CD4-positive, alpha-beta memory T cell (primary cell): ENCODE results near the gene MR1. TPM values are rescaled to one million over a fixed set of nuclear protein-coding genes. Genes with fewer than 3 reads are reported as not detected.
A peak's percentile ranks its signal among the peaks of the same experiment; 100 is the strongest.
"Not testable (repeated sequence)": the region's sequence is repeated elsewhere in the genome, so short reads cannot be mapped to it uniquely, and the experiment has no call there.

Experiments used
- CTCF ChIA-PET: fragments of 350-600 bp; sonication (Branson Sonifier 250); formaldehyde crosslinking; loops from one replicate; lab custom pipeline; 2021; ENCODE audit warnings: inconsistent platforms; ENCODE audit not compliant: partially characterized antibody; lab: Charles Lee
- POLR2A ChIA-PET: fragments of 350-600 bp; sonication (Branson Sonifier 250); formaldehyde crosslinking; loops from one replicate; lab custom pipeline; 2021; ENCODE audit not compliant: partially characterized antibody; lab: Charles Lee
- DNase-seq, 5 donors: peaks; one replicate each; pipeline versions ENCODE4 v3.0.0 to v3.0.0-alpha.2; 2020 to 2022; ENCODE audit warnings: mixed read lengths in 1 of 5
- H3K27ac ChIP-seq: one replicate; pipeline ENCODE4 v1.7.0; 2013; ENCODE audit warnings: low read depth, low read length
- H3K27me3 ChIP-seq: 2 replicates; pipeline ENCODE4 v1.7.0; 2013; ENCODE audit warnings: mild to moderate bottlenecking, low read length, moderate library complexity; ENCODE audit not compliant: insufficient read depth
- H3K36me3 ChIP-seq: 2 replicates; pipeline ENCODE4 v1.7.0; 2013; ENCODE audit warnings: mild to moderate bottlenecking, low read length, moderate library complexity; ENCODE audit not compliant: insufficient read depth
- H3K4me1 ChIP-seq: 2 replicates; pipeline ENCODE4 v1.7.0; 2013; ENCODE audit warnings: mild to moderate bottlenecking, low read length, moderate library complexity; ENCODE audit not compliant: insufficient read depth
- H3K4me3 ChIP-seq, 2 donors: one replicate each; pipeline ENCODE4 v1.7.0; 2013; ENCODE audit warnings: low read length in 2 of 2, mild to moderate bottlenecking in 1 of 2
- H3K9me3 ChIP-seq, 2 donors: one replicate each; pipeline ENCODE4 v1.7.0; 2013; ENCODE audit warnings: low read length in 2 of 2, control low read depth in 1 of 2; ENCODE audit not compliant: control insufficient read depth in 1 of 2
- H3K27ac Mint-ChIP-seq, 7 donors: one replicate each; pipeline ENCODE4 v1.8.0; 2020 to 2021; ENCODE audit warnings: mixed read lengths in 7 of 7, mild to moderate bottlenecking in 6 of 7, inconsistent platforms in 3 of 7, moderate library complexity in 3 of 7
- H3K27me3 Mint-ChIP-seq, 2 donors: one replicate each; pipeline ENCODE4 v1.8.0; 2020 to 2021; ENCODE audit warnings: mixed read lengths in 2 of 2
- H3K36me3 Mint-ChIP-seq, 2 donors: one replicate each; pipeline ENCODE4 v1.8.0; 2020 to 2021; ENCODE audit warnings: mixed read lengths in 2 of 2, inconsistent platforms in 1 of 2, mild to moderate bottlenecking in 1 of 2
- H3K4me1 Mint-ChIP-seq, 4 donors: one replicate each; pipeline ENCODE4 v1.8.0; 2020 to 2021; ENCODE audit warnings: mixed read lengths in 4 of 4, mild to moderate bottlenecking in 1 of 4
- H3K4me3 Mint-ChIP-seq, 8 donors: one replicate each; pipeline ENCODE4 v1.8.0; 2020 to 2021; ENCODE audit warnings: mixed read lengths in 8 of 8, mild to moderate bottlenecking in 7 of 8, moderate library complexity in 6 of 8, inconsistent platforms in 3 of 8
- H3K9me3 Mint-ChIP-seq, 8 donors: one replicate each; pipeline ENCODE4 v1.8.0; 2020 to 2021; ENCODE audit warnings: mixed read lengths in 8 of 8, mild to moderate bottlenecking in 5 of 8, inconsistent platforms in 3 of 8, moderate library complexity in 1 of 8
- intact Hi-C: fragments of 100-400 bp; cut with micrococcal nuclease; formaldehyde crosslinking; loops from one replicate; pipeline ENCODE4 v1.15.1; 2023
- polyA plus RNA-seq, 2 donors: library from polyadenylated mRNA; unstranded; fragments of 300-500 nt; fragmentation: Illumina TruSeq; gene quantifications; one replicate each; pipeline ENCODE4 v1.2.3, GENCODE V29; 2021
- total RNA-seq, 2 experiments: library from RNA; stranded (reverse); gene quantifications; one replicate each; pipeline ENCODE4 v1.2.3, GENCODE V29; 2021

Gene MR1
- total and polyA plus RNA-seq, 4 experiments from 2014 or later = 31.5 to 38.6 (median 32.5) TPM

- CTCF ChIA-PET = interaction anchor here (1.9 kb wide), 1 partner anchor 11 kb away, joined by 5 read pairs; no protein-coding TSS in a partner anchor
- H3K9me3 ChIP-seq = no peaks in the 10 kb centered on the region
- Mint-ChIP-seq H3K36me3 (no peaks in the 10 kb centered on the region), H3K4me3 (no peak overlapping the region), H3K4me1 (peaks cover 11 to 23% (median 13%) of the 10 kb centered on the region in 4 donors), H3K9me3 (peaks cover 0 to 2% (median 0%) of the 10 kb centered on the region in 8 donors), H3K27ac (no peak overlapping the region), H3K27me3 (peaks cover 0 to 1% of the 10 kb centered on the region in 2 donors)
- no peak for DNase-seq
- intact Hi-C loops = no loop called here
- H3K27me3 ChIP-seq = no peaks in the 10 kb centered on the region
- no peak overlapping the region for H3K4me3 ChIP-seq
- H3K36me3 ChIP-seq = no peaks in the 10 kb centered on the region
- H3K4me1 ChIP-seq = peaks cover 16% of the 10 kb centered on the region
- POLR2A ChIA-PET = no interaction called here
- H3K27ac ChIP-seq = no peak overlapping the region
These were observed 5.2 kb upstream of the MR1 start for GRCh38 chr1:181028615-181029014.

GRCh38 chr1:181032535-181032934 is 1.2 kb upstream of the MR1 start:
- POLR2A ChIA-PET = interaction anchor here (1.4 to 2.7 kb wide), 10 partner anchors 9 to 530 kb away, joined by 5 to 68 read pairs (median 10); partner anchors contain the start of genes ACBD6, IER5 and STX6

GRCh38 chr1:181033128-181033798 is 520 bp upstream of the MR1 start:
- peak overlapping the region; percentile 93 to 99 (median 98) for H3K4me3 Mint-ChIP-seq
- CTCF ChIA-PET = interaction anchor here (0.6 to 2.2 kb wide), 10 partner anchors 9 to 518 kb away, joined by 3 to 17 read pairs (median 5); partner anchors contain the start of gene STX6
- H3K36me3 Mint-ChIP-seq = peaks cover 13 to 26% of the 10 kb centered on the region in 2 donors
- H3K4me1 Mint-ChIP-seq = peaks cover 44 to 59% (median 50%) of the 10 kb centered on the region in 4 donors
- peak in 1 of 5 donors; percentile 54 for DNase-seq
- intact Hi-C loops = loop anchor here (1.0 kb wide), 5 partner anchors 10 to 1151 kb away; partner anchors contain the start of genes IER5, TOR1AIP1 and XPR1
- peaks cover 52% of the 10 kb centered on the region for H3K4me1 ChIP-seq
- H3K36me3 ChIP-seq = no peaks in the 10 kb centered on the region
- POLR2A ChIA-PET = interaction anchor here (0.8 to 2.7 kb wide), 15 partner anchors 10 to 531 kb away, joined by 3 to 68 read pairs (median 9); partner anchors contain the start of genes ACBD6, IER5, STX6 and XPR1
- no peaks in the 10 kb centered on the region for H3K27me3 Mint-ChIP-seq
- H3K4me3 ChIP-seq = peak overlapping the region; percentile 42 to 72
- no peaks in the 10 kb centered on the region for H3K27me3 ChIP-seq
- peak overlapping the region; percentile 92 for H3K27ac ChIP-seq
- no peaks in the 10 kb centered on the region for H3K9me3 Mint-ChIP-seq
- H3K27ac Mint-ChIP-seq = peak overlapping the region; percentile 95 to 100 (median 99)
- H3K9me3 ChIP-seq = no peaks in the 10 kb centered on the region

More at GRCh38 chr1:181032535-181032934, 1.2 kb upstream of the MR1 start:
- peaks cover 37 to 52% (median 44%) of the 10 kb centered on the region in 4 donors for H3K4me1 Mint-ChIP-seq
- intact Hi-C loops = no loop called here
- no peaks in the 10 kb centered on the region for H3K27me3 Mint-ChIP-seq
- peak overlapping the region in 3 of 8 donors; percentile 7 to 98 (median 51) for H3K4me3 Mint-ChIP-seq
- peak overlapping the region; percentile 95 to 100 (median 99) for H3K27ac Mint-ChIP-seq
- Histone ChIP-seq H3K27me3 (no peaks in the 10 kb centered on the region), H3K27ac (peak overlapping the region; percentile 92), H3K4me1 (peaks cover 45% of the 10 kb centered on the region), H3K36me3 (no peaks in the 10 kb centered on the region), H3K9me3 (no peaks in the 10 kb centered on the region), H3K4me3 (peak overlapping the region in 1 of 2 donors; percentile 42)
- CTCF ChIA-PET = interaction anchor here (0.8 to 2.2 kb wide), 7 partner anchors 9 to 517 kb away, joined by 3 to 17 read pairs (median 7); partner anchors contain the start of gene STX6
- H3K36me3 Mint-ChIP-seq = peaks cover 6 to 21% of the 10 kb centered on the region in 2 donors
- DNase-seq = no peak
- no peaks in the 10 kb centered on the region for H3K9me3 Mint-ChIP-seq

GRCh38 chr1:181035210-181035609 is 1.4 kb downstream of the MR1 start:
- not testable (repeated sequence) for H3K9me3 Mint-ChIP-seq, H3K27me3 ChIP-seq, H3K36me3 ChIP-seq, H3K27me3 Mint-ChIP-seq, H3K27ac ChIP-seq, H3K9me3 ChIP-seq, DNase-seq
- Mint-ChIP-seq H3K27ac (peak overlapping the region; percentile 0 to 79 (median 71)), H3K4me1 (peaks cover 55 to 75% (median 64%) of the 10 kb centered on the region in 4 donors), H3K4me3 (peak overlapping the region; percentile 26 to 99 (median 81)), H3K36me3 (peaks cover 24 to 36% of the 10 kb centered on the region in 2 donors)
- Histone ChIP-seq H3K4me3 (peak overlapping the region in 1 of 2 donors; percentile 63), H3K4me1 (peaks cover 56% of the 10 kb centered on the region)
- CTCF ChIA-PET = interaction anchor here (1.4 to 5.9 kb wide), 3 partner anchors 13 to 133 kb away, joined by 3 to 99 read pairs (median 6); no protein-coding TSS in a partner anchor
- POLR2A ChIA-PET = interaction anchor here (1.1 to 1.3 kb wide), 3 partner anchors 12 to 125 kb away, joined by 3 to 4 read pairs (median 4); partner anchors contain the start of gene STX6
- intact Hi-C loops = loop anchor here (5.0 kb wide), 1 partner anchor 153 kb away; no protein-coding TSS in a partner anchor

- DNase-seq = no peak
- ChIA-PET POLR2A (interaction anchor here (1.1 to 3.9 kb wide), 5 partner anchors 13 to 124 kb away, joined by 3 to 31 read pairs (median 4); partner anchors contain the start of gene STX6), CTCF (interaction anchor here (1.4 to 5.9 kb wide), 10 partner anchors 14 to 127 kb away, joined by 3 to 99 read pairs (median 5); no protein-coding TSS in a partner anchor)
- Histone ChIP-seq H3K4me3 (peak overlapping the region in 1 of 2 donors; percentile 13), H3K36me3 (no peaks in the 10 kb centered on the region), H3K9me3 (no peaks in the 10 kb centered on the region), H3K4me1 (peaks cover 56% of the 10 kb centered on the region), H3K27ac (no peak overlapping the region), H3K27me3 (no peaks in the 10 kb centered on the region)
- intact Hi-C loops = loop anchor here (5.0 kb wide), 1 partner anchor 154 kb away; no protein-coding TSS in a partner anchor
- H3K4me3 Mint-ChIP-seq = peak overlapping the region; percentile 46 to 88 (median 69)
- peaks cover 58 to 79% (median 68%) of the 10 kb centered on the region in 4 donors for H3K4me1 Mint-ChIP-seq
- no peaks in the 10 kb centered on the region for H3K9me3 Mint-ChIP-seq
- peak overlapping the region in 4 of 7 donors; percentile 71 to 82 (median 78) for H3K27ac Mint-ChIP-seq
- no peaks in the 10 kb centered on the region for H3K27me3 Mint-ChIP-seq
- peaks cover 31 to 42% of the 10 kb centered on the region in 2 donors for H3K36me3 Mint-ChIP-seq
These were observed 2.5 kb downstream of the MR1 start for GRCh38 chr1:181036107-181036836.

- peaks cover 38 to 48% of the 10 kb centered on the region in 2 donors for H3K36me3 Mint-ChIP-seq
- H3K27ac Mint-ChIP-seq = peak overlapping the region in 1 of 7 donors; percentile 79
- ChIA-PET CTCF (interaction anchor here (0.6 to 5.9 kb wide), 18 partner anchors 9 to 128 kb away, joined by 3 to 99 read pairs (median 4); partner anchors contain the start of gene STX6), POLR2A (interaction anchor here (1.3 to 3.9 kb wide), 3 partner anchors 15 to 68 kb away, joined by 3 to 31 read pairs (median 20); partner anchors contain the start of genes IER5 and STX6)
- Histone ChIP-seq H3K4me1 (peaks cover 55% of the 10 kb centered on the region), H3K4me3 (no peak overlapping the region), H3K36me3 (no peaks in the 10 kb centered on the region), H3K27ac (no peak overlapping the region), H3K27me3 (no peaks in the 10 kb centered on the region), H3K9me3 (no peaks in the 10 kb centered on the region)
- H3K9me3 Mint-ChIP-seq = no peaks in the 10 kb centered on the region
- peak overlapping the region in 3 of 8 donors; percentile 22 to 69 (median 46) for H3K4me3 Mint-ChIP-seq
- DNase-seq = no peak
- no peaks in the 10 kb centered on the region for H3K27me3 Mint-ChIP-seq
- intact Hi-C loops = loop anchor here (5.0 kb wide), 1 partner anchor 155 kb away; no protein-coding TSS in a partner anchor
- peaks cover 61 to 85% (median 71%) of the 10 kb centered on the region in 4 donors for H3K4me1 Mint-ChIP-seq
These were observed 3.6 kb downstream of the MR1 start for GRCh38 chr1:181037386-181037785.
